Measurements from ENCODE around the gene CELA2A.

DNA sequence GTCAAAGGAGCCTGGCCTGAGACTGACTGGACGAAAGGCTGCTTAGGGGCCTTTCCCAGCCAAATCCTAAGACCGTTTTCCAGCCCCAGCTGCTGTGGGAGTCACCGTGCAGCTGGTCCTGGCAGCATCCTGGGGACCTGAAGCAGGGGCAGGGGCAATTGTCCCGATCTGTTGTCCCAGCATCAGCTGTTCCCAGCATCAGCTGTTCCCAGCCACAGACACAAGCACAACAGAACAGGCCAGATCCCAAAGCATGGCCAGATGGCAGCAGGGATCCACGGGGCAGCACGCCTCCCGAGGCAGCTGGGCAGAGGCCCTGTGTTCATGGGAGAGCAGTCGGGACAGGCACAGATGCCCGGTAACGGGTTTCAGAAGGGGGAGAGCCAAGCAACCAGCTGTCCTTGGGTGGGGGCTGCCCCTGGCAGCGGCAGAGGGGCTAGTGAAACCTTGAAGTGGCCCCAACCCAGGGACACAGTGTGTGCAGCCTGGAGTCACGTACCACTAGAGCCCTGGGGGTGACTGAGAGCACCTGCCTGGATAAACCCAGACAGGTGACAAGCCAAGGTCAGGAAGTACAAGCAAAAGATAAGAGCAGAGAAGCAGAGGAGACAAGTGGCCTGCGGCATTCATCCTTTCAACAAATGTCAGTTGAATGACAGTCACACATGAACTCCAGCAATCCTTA lies 32.7 kb downstream of the CELA2A start:
- TF ChIP-seq CTCF (conservative IDR thresholded peaks at IDR 0.05 in 1 of 2, IDR thresholded peaks at IDR 0.05 in 1 of 2; ENCODE audit: low read depth in 1 of 2, low read length in 2 of 2) (no peak), EZH2 (IDR thresholded peaks at IDR 0.05; ENCODE audit: low read length, missing control alignments) (no peak)
